Cardiac ventricle fibroblast (primary cell): ENCODE results near the gene TFF1. TPM values are rescaled to one million over a fixed set of nuclear protein-coding genes. Genes with fewer than 3 reads are reported as not detected.

Source experiments
- total RNA-seq: library from RNA; depleted of rRNA; stranded (reverse); fragments of >200 nt; gene quantifications from 2 replicates; pipeline ENCODE4 v1.2.3, GENCODE V29; 2015

Gene TFF1
- not detected in 2 replicates for total RNA-seq

GRCh38 chr21:42366292-42367010 is at the start of gene TFF1:
TSS of gene TFF1 (minus strand) at chr21:42366535. CDS start at chr21:42366495, 40 bp downstream.

GRCh38 chr21:42403611-42404231 is 37.4 kb upstream of the TFF1 start, which contains the start of gene UBASH3A:
TSS of gene UBASH3A (plus strand) at chr21:42403902. CDS start at chr21:42403946, 44 bp downstream.

GRCh38 chr21:42395905-42396651 is 29.7 kb upstream of the TFF1 start, which contains the start of gene TMPRSS3:
TSS of gene TMPRSS3 (minus strand) at chr21:42396052. CDS start at chr21:42395417, 635 bp downstream.

GRCh38 chr21:42350927-42351426 is 15.4 kb downstream of the TFF1 start, which contains the start of gene TFF2:
TSS of gene TFF2 (minus strand) at chr21:42350994. CDS start at chr21:42350957, 37 bp downstream.

GRCh38 chr21:42315296-42315891 is 50.9 kb downstream of the TFF1 start, which contains the start of gene TFF3:
TSS of gene TFF3 (minus strand) at chr21:42315409. CDS start at chr21:42315374, 35 bp downstream.

Other genes with a start within 250 kb of the TFF1 start
- gene ABCG1, start 147.4 kb downstream of the TFF1 start, total RNA-seq = 0.29 and 1.00 TPM in 2 replicates
- gene TFF3, start 51.1 kb downstream of the TFF1 start, total RNA-seq = 0.12 TPM in 1 of 2 replicates, not detected in the other
- gene TFF2, start 15.5 kb downstream of the TFF1 start, total RNA-seq = not detected in 2 replicates
- gene TMPRSS3, start 29.5 kb upstream of the TFF1 start, total RNA-seq = not detected in 2 replicates
- gene UBASH3A, start 37.4 kb upstream of the TFF1 start, total RNA-seq = not detected in 2 replicates
- not detected in 2 replicates for gene RSPH1, start 129.7 kb upstream of the TFF1 start, total RNA-seq
- 0.93 and 1.6 TPM in 2 replicates for gene SLC37A1, start 147.3 kb upstream of the TFF1 start, total RNA-seq